ENCODE measurements around the gene C19orf67. TPM values are rescaled to one million over a fixed set of nuclear protein-coding genes. Genes with fewer than 3 reads are reported as not detected.

Gene C19orf67
- total and polyA plus RNA-seq, 2 donors from 2014 or later: not detected

DNA sequence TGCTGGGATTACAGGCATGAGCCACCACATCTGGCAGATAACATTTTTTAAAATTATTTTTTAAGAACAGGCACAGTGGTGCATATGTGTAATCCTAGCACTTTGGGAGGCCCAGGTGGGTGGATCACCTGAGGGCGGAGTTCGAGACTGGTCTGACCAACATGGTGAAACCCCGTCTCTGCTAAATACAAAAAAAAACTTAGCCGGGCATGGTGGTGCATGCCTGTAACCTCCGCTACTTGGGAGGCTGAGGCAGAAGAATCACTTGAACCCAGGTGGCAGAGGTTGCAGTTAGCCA lies 23.1 kb downstream of the C19orf67 start:
- Histone ChIP-seq H3K36me3 (ENCODE audit: control insufficient read depth in 2 of 3, insufficient read depth in 3 of 3, low read length in 3 of 3) (no peaks in the 10 kb centered on the region), H3K4me3 (ENCODE audit: low read length in 3 of 3) (peak overlapping the region in 2 of 3 donors; percentile 24 to 68), H3K9me3 (ENCODE audit: control insufficient read depth in 2 of 3, insufficient read depth in 1 of 3, low read length in 3 of 3) (no peaks in the 10 kb centered on the region), H3K27me3 (ENCODE audit: control insufficient read depth, insufficient read depth, low read length) (no peaks in the 10 kb centered on the region), H3K27ac (ENCODE audit: low read depth in 2 of 2, low read length in 2 of 2) (peak overlapping the region in 1 of 2 donors; percentile 9), H3K4me1 (ENCODE audit: control insufficient read depth in 2 of 3, insufficient read depth in 2 of 3, low read depth in 1 of 3, low read length in 3 of 3) (peaks cover 0 to 14% (median 11%) of the 10 kb centered on the region in 3 donors), H3K9ac (ENCODE audit: low read length in 3 of 3) (no peak overlapping the region)
- FAIRE-seq (no peak), DNase-seq (no peak)
- TF ChIP-seq, protein P1, sequence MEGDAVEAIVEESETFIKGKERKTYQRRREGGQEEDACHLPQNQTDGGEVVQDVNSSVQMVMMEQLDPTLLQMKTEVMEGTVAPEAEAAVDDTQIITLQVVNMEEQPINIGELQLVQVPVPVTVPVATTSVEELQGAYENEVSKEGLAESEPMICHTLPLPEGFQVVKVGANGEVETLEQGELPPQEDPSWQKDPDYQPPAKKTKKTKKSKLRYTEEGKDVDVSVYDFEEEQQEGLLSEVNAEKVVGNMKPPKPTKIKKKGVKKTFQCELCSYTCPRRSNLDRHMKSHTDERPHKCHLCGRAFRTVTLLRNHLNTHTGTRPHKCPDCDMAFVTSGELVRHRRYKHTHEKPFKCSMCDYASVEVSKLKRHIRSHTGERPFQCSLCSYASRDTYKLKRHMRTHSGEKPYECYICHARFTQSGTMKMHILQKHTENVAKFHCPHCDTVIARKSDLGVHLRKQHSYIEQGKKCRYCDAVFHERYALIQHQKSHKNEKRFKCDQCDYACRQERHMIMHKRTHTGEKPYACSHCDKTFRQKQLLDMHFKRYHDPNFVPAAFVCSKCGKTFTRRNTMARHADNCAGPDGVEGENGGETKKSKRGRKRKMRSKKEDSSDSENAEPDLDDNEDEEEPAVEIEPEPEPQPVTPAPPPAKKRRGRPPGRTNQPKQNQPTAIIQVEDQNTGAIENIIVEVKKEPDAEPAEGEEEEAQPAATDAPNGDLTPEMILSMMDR (IDR thresholded peaks at IDR 0.05; ENCODE audit: borderline replicate concordance, extremely low read depth, insufficient read depth): no peak
- intact Hi-C loops (cut with DNase I): no loop called here

DNA sequence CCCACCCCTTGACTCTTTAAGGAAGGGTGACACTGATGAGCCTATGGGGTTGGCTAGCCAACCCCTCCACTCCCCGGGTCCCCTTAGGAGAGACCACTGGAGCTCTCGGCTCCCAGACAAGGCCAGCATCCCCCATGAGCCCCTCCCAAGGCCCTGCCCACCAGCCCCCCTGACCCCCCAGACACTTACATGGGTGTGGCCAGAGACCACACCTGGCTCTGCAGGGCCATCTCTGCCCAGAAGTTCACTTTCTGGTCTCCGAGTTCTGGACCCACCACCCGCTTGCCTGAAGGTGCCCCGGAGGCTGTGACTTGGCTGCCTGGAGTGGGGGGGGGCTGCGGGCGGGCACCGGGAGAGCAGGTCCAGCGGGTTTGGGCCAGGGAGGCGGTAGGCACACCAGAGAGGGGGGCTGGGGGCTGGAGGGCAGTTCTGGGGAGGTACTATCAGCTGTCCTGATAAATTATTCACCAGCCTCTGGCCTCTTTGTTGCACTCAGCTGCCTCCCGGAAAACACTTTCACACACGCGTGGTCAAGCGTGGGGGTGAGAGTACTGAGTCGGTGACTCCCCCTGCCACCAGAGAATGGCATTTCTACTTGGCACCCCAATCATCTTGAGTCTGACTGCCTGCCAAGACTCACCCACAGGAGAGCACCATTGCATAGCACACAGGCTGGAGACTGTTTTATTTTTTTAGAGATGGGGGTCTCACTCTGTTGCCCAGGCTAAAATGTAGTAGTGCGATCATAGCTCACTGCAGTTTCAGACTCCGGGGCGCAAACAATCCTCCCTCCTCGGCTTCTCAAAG lies 23.6 kb downstream of the C19orf67 start, which contains the start of gene PALM3:
PALM3 (minus strand) TSS at position 326 of the 807 bp plus-strand sequence; CDS start at position 230, 96 bp downstream.
- Histone ChIP-seq H3K9me3 (ENCODE audit: control insufficient read depth in 2 of 3, insufficient read depth in 1 of 3, low read length in 3 of 3) (no peaks in the 10 kb centered on the region), H3K27ac (ENCODE audit: low read depth in 2 of 2, low read length in 2 of 2) (peak within 1 kb of the TSS; percentile 91 to 93), H3K4me1 (ENCODE audit: control insufficient read depth in 2 of 3, insufficient read depth in 2 of 3, low read depth in 1 of 3, low read length in 3 of 3) (peaks cover 0 to 14% (median 11%) of the 10 kb centered on the region in 3 donors), H3K27me3 (ENCODE audit: control insufficient read depth, insufficient read depth, low read length) (no peaks in the 10 kb centered on the region), H3K36me3 (ENCODE audit: control insufficient read depth in 2 of 3, insufficient read depth in 3 of 3, low read length in 3 of 3) (no peaks in the 10 kb centered on the region), H3K9ac (ENCODE audit: low read length in 3 of 3) (peak within 1 kb of the TSS in 2 of 3 donors; percentile 32 to 77), H3K4me3 (ENCODE audit: low read length in 3 of 3) (peak within 1 kb of the TSS; percentile 36 to 68 (median 60))
- no peak for FAIRE-seq
- TF ChIP-seq, protein P1 (IDR thresholded peaks at IDR 0.05; ENCODE audit: borderline replicate concordance, extremely low read depth, insufficient read depth): peak; percentile 2
- DNase-seq: peak; percentile 86 to 95 (median 88)
- intact Hi-C loops (cut with DNase I): no loop called here

DNA sequence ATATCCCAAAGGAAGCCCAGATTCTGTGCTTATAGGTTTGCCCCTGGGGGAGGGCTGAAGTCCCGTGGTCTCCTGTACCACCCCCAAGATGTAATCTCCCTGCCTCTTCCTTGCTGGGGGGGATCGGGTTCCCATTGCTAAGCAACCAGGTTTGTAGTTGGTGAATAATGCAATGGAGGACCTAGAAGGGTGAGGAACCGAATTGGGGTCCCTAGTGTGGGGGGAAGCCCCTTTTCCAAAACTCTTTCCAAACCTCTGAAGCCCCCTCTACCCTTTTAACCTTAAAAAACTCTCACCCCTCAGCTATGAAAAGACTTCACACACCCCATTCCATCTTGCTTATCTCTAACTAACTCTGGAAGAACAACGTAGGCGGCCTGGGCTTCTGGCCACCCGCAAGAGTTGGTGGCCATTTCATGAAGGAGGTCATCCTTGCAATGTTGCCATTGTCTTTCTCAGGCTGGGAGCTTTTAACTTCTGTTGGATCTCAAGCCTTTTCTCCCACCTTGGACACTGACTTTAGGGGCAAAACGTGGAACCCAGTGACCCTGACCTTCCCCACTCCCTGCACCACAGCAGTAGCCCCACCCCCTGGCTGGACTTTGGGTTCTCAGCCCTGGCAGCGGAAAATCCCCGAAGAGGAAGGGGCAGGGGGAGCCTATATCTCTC lies 24.4 kb downstream of the C19orf67 start:
- Histone ChIP-seq H3K9me3 (ENCODE audit: control insufficient read depth in 2 of 3, insufficient read depth in 1 of 3, low read length in 3 of 3) (no peaks in the 10 kb centered on the region), H3K27ac (ENCODE audit: low read depth in 2 of 2, low read length in 2 of 2) (peak overlapping the region; percentile 91 to 93), H3K27me3 (ENCODE audit: control insufficient read depth, insufficient read depth, low read length) (no peaks in the 10 kb centered on the region), H3K4me1 (ENCODE audit: control insufficient read depth in 2 of 3, insufficient read depth in 2 of 3, low read depth in 1 of 3, low read length in 3 of 3) (peaks cover 0 to 14% (median 11%) of the 10 kb centered on the region in 3 donors), H3K36me3 (ENCODE audit: control insufficient read depth in 2 of 3, insufficient read depth in 3 of 3, low read length in 3 of 3) (no peaks in the 10 kb centered on the region), H3K9ac (ENCODE audit: low read length in 3 of 3) (peak overlapping the region in 2 of 3 donors; percentile 32 to 77), H3K4me3 (ENCODE audit: low read length in 3 of 3) (peak overlapping the region; percentile 36 to 68 (median 60))
- FAIRE-seq: no peak
- TF ChIP-seq, protein P1 (IDR thresholded peaks at IDR 0.05; ENCODE audit: borderline replicate concordance, extremely low read depth, insufficient read depth): no peak
- no peak for DNase-seq
- intact Hi-C loops (cut with DNase I): no loop called here
